Transverse colon (tissue), 4 donors: ENCODE measurements around the gene PCNT. TPM values are rescaled to one million over a fixed set of nuclear protein-coding genes. Genes with fewer than 3 reads are reported as not detected.

ENCODE experiments used
- DNase-seq: peaks from one replicate; pipeline ENCODE4 v3.0.0-alpha.2; 2019
- H3K27ac ChIP-seq, 4 donors: fragments of 200-600 bp; sonication (generic); 2 replicates each; pipeline ENCODE4 v1.5.1; 2016 to 2018; ENCODE audit warnings: inconsistent platforms in 4 of 4
- H3K27me3 ChIP-seq: fragments of 200-600 bp; sonication (generic); 2 replicates; pipeline ENCODE4 v1.5.1; 2017; ENCODE audit warnings: inconsistent platforms
- H3K36me3 ChIP-seq, 4 donors: fragments of 200-600 bp; sonication (generic); 2 replicates each; pipeline ENCODE4 v1.5.1; 2017 to 2019; ENCODE audit warnings: inconsistent platforms in 4 of 4
- H3K4me1 ChIP-seq, 4 donors: fragments of 200-600 bp; sonication (generic); 2 replicates each; pipeline ENCODE4 v1.5.1; 2017 to 2020; ENCODE audit warnings: inconsistent platforms in 4 of 4
- H3K4me3 ChIP-seq, 4 donors: fragments of 200-600 bp; sonication (generic); 1 replicate in 1 of 4; 2 replicates in 3 of 4; pipeline versions ENCODE4 v1.5.1 to v1.6.1; 2017 to 2019; ENCODE audit warnings: inconsistent platforms in 4 of 4
- H3K9me3 ChIP-seq, 2 donors: fragments of 200-600 bp; sonication (generic); 2 replicates each; pipeline ENCODE4 v1.5.1; 2017 to 2019; ENCODE audit warnings: inconsistent platforms in 2 of 2
- EP300 ChIP-seq: sonication (generic); formaldehyde crosslinking; IDR thresholded peaks from one replicate; pipeline ENCODE4 v1.6.1; 2017; ENCODE audit warnings: antibody characterized with exemption, low read depth
- POLR2A ChIP-seq: fragments of 450-650 bp; IDR thresholded peaks from one replicate; pipeline ENCODE4 v1.6.1; 2016; ENCODE audit warnings: antibody characterized with exemption, mild to moderate bottlenecking, moderate library complexity
- POLR2AphosphoS5 ChIP-seq, 3 donors: sonication (generic); formaldehyde crosslinking; IDR thresholded peaks; one replicate each; pipeline ENCODE4 v1.6.1; 2016; ENCODE audit warnings: antibody characterized with exemption in 3 of 3
- WGBS, 2 donors: methylation state at CpG; one replicate each; pipeline ENCODE4 v1.1.5; 2018; ENCODE audit warnings: low coverage in 1 of 2; 5-methylcytosine and 5-hydroxymethylcytosine counted together
- in situ Hi-C, 4 donors: fragments of 200-750 bp; cut with MboI; loops; one replicate each; pipeline versions ENCODE4 v1.15.0 to v1.15.1; 2017; ENCODE audit warnings: low sequenced_read_pairs in 3 of 4, low pct_ligation_motif_present in 1 of 4, low pct_unique_long_range_greater_than_20kb in 1 of 4
- intact Hi-C: fragments of 100-400 bp; cut with DNase I; formaldehyde crosslinking; loops from one replicate; pipeline ENCODE4 v1.15.1; 2023; ENCODE audit warnings: low total_unique reads
- total RNA-seq, 4 donors: library from RNA; depleted of rRNA; stranded (reverse); fragments of >200 nt; gene quantifications; one replicate each; pipeline ENCODE4 v1.1.0, GENCODE V29; 2016
- TF ChIP-seq, protein P1 (sequence below), 5 experiments: fragments of 200-600 bp in 3 of 5; fragments of 450-650 bp in 2 of 5; sonication (generic) in 3 of 5; IDR thresholded peaks; 1 replicate in 2 of 5; 2 replicates in 3 of 5; pipeline ENCODE4 v1.5.1; 2016 to 2017; ENCODE audit warnings: antibody characterized with exemption in 5 of 5, inconsistent platforms in 3 of 5, mild to moderate bottlenecking in 2 of 5, moderate library complexity in 1 of 5

PCNT gene
- total RNA-seq, 4 donors from 2014 or later: 27.6 to 171 (median 63.4) TPM

DNA sequence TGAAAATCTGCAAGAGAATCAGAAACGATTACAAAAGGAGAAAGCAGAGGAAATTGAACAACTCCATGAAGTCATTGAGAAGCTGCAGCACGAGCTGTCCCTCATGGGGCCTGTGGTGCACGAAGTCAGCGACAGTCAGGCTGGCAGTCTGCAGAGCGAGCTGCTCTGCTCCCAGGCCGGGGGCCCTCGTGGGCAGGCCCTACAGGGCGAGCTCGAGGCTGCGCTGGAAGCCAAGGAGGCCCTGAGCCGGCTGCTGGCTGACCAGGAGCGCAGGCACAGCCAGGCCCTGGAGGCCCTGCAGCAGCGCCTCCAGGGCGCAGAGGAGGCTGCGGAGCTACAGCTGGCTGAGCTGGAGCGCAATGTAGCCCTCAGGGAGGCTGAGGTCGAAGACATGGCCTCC is 87.3 kb downstream of the PCNT start:
- intact Hi-C loops: no loop called here
- no peak overlapping the region for H3K4me3 ChIP-seq
- TF ChIP-seq EP300 (no peak), POLR2AphosphoS5 (IDR thresholded peaks at IDR 0.05) (no peak), POLR2A (no peak)
- TF ChIP-seq, protein P1, sequence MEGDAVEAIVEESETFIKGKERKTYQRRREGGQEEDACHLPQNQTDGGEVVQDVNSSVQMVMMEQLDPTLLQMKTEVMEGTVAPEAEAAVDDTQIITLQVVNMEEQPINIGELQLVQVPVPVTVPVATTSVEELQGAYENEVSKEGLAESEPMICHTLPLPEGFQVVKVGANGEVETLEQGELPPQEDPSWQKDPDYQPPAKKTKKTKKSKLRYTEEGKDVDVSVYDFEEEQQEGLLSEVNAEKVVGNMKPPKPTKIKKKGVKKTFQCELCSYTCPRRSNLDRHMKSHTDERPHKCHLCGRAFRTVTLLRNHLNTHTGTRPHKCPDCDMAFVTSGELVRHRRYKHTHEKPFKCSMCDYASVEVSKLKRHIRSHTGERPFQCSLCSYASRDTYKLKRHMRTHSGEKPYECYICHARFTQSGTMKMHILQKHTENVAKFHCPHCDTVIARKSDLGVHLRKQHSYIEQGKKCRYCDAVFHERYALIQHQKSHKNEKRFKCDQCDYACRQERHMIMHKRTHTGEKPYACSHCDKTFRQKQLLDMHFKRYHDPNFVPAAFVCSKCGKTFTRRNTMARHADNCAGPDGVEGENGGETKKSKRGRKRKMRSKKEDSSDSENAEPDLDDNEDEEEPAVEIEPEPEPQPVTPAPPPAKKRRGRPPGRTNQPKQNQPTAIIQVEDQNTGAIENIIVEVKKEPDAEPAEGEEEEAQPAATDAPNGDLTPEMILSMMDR (IDR thresholded peaks at IDR 0.05): no peak
- 40 to 93% methylated on average over 1 to 15 of the region's 17 CpGs for WGBS, 2 donors
- no peak for DNase-seq
- H3K9me3 ChIP-seq: no peaks in the 10 kb centered on the region
- no peaks in the 10 kb centered on the region for H3K27me3 ChIP-seq
- peaks cover 0 to 29% (median 9%) of the 10 kb centered on the region in 4 donors for H3K36me3 ChIP-seq
- H3K27ac ChIP-seq: no peak overlapping the region
- no peaks in the 10 kb centered on the region for H3K4me1 ChIP-seq
- in situ Hi-C loops: no loop called here

DNA sequence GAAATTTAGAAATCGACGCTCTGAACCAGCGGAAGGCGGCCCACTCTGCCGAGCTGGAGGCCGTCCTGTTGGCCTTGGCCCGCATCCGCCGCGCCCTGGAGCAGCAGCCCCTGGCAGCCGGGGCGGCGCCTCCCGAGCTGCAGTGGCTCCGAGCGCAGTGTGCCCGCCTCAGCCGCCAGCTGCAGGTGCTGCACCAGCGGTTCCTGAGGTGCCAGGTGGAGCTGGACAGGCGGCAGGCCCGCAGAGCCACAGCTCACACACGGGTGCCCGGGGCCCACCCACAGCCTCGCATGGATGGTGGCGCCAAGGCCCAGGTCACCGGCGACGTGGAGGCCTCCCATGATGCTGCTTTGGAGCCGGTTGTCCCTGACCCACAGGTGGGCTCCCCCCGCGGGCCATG is 87.7 kb downstream of the PCNT start:
- in situ Hi-C loops (no loop called here), intact Hi-C loops (no loop called here)
- Histone ChIP-seq H3K4me1 (no peaks in the 10 kb centered on the region), H3K36me3 (peaks cover 0 to 34% (median 9%) of the 10 kb centered on the region in 4 donors), H3K9me3 (no peaks in the 10 kb centered on the region), H3K27me3 (no peaks in the 10 kb centered on the region), H3K27ac (no peak overlapping the region), H3K4me3 (no peak overlapping the region)
- DNase-seq: no peak
- TF ChIP-seq POLR2AphosphoS5 (IDR thresholded peaks at IDR 0.05) (no peak), POLR2A (no peak), EP300 (no peak)
- TF ChIP-seq, protein P1 (IDR thresholded peaks at IDR 0.05): no peak
- WGBS, 2 donors: 94% methylated on average over 31 of the region's 31 CpGs; no CpG with 5 or more reads in 1 of the 2 donors

DNA sequence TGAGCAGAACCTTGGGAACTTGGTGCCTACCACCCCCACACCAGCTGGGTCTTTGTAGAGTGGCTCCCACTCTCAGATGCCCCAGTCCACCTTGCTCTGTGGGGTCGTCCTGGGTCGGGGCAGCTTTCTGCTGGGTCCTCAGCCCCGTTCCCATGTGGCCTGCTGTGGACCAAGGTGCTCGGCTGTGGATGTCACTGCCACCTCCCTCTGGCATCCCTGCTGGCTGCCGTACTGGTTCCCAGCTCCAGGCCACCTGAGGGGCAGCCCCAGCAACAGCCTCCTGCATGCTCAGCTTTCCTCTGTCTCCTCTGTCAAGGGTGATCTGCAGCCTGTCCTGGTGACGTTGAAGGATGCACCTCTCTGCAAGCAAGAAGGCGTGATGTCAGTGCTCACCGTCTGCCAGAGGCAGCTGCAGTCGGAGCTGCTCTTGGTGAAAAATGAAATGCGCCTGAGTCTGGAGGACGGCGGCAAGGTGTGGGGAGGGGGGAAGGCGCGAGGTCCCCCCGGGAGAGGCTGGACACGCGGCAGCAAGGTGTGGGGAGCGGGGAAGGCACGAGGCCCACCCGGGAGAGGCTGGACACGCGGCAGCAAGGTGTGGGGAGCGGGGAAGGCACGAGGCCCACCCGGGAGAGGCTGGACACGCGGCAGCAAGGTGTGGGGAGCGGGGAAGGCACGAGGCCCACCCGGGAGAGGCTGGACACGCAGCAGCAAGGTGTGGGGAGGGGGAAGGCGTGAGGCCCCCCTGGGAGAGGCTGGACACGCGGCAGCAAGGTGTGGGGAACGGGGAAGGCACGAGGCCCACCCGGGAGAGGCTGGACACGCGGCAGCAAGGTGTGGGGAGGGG is 88.8 kb downstream of the PCNT start:
- 87% methylated on average over 14 to 38 of the region's 39 CpGs for WGBS, 2 donors
- H3K27ac ChIP-seq: no peak overlapping the region
- peaks cover 0 to 36% (median 9%) of the 10 kb centered on the region in 4 donors for H3K36me3 ChIP-seq
- TF ChIP-seq POLR2A (no peak), EP300 (no peak), POLR2AphosphoS5 (IDR thresholded peaks at IDR 0.05) (no peak)
- TF ChIP-seq, protein P1 (IDR thresholded peaks at IDR 0.05): no peak
- H3K4me3 ChIP-seq: no peak overlapping the region
- DNase-seq: no peak
- in situ Hi-C loops: no loop called here
- no peaks in the 10 kb centered on the region for H3K9me3 ChIP-seq
- intact Hi-C loops: no loop called here
- H3K4me1 ChIP-seq: no peaks in the 10 kb centered on the region
- no peaks in the 10 kb centered on the region for H3K27me3 ChIP-seq

DNA sequence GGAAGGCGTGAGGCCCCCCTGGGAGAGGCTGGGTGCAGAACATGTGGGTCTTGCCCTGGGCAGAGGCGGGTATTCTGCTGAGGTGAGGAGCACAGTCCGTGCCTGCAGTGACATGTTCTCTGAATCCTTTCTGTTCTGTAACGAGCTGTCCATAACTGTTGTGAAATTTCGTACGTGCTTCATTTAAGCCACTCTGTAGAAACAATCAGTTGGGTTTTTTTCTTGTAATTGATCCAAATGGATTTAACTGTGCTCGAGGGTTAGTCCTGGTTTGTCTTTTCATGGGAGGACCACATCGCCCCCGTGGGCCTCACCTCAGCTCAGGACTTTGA is 89.4 kb downstream of the PCNT start:
- H3K4me1 ChIP-seq: no peaks in the 10 kb centered on the region
- no peaks in the 10 kb centered on the region for H3K9me3 ChIP-seq
- WGBS, 2 donors: 87 to 90% methylated on average over 7 to 9 of the region's 9 CpGs
- TF ChIP-seq EP300 (no peak), POLR2A (no peak), POLR2AphosphoS5 (IDR thresholded peaks at IDR 0.05) (no peak)
- TF ChIP-seq, protein P1 (IDR thresholded peaks at IDR 0.05): no peak
- no peak overlapping the region for H3K27ac ChIP-seq
- intact Hi-C loops: no loop called here
- in situ Hi-C loops: no loop called here
- H3K36me3 ChIP-seq: peaks cover 0 to 36% (median 9%) of the 10 kb centered on the region in 4 donors
- no peaks in the 10 kb centered on the region for H3K27me3 ChIP-seq
- no peak for DNase-seq
- H3K4me3 ChIP-seq: no peak overlapping the region
